ENCODE measurements around the gene SLC9A3. TPM values are rescaled to one million over a fixed set of nuclear protein-coding genes. Genes with fewer than 3 reads are reported as not detected.

The SLC9A3 gene
- total and polyA plus RNA-seq, 8 donors: 0.60 to 1.9 (median 0.95) TPM

GRCh38 chr5:441996-442334, 82.3 kb downstream of the SLC9A3 start:
- H3K27ac ChIP-seq: no peak overlapping the region
- DNase-seq (no peak), ATAC-seq (no peak), FAIRE-seq (no peak)
- peak overlapping the region in 2 of 4 donors; percentile 89 to 91 for H3K4me3 ChIP-seq
- H3K36me3 ChIP-seq: peaks cover 0 to 4% (median 0%) of the 10 kb centered on the region in 3 donors
- WGBS, 2 donors: 90 to 93% methylated on average over 5 of the region's 5 CpGs
- no peaks in the 10 kb centered on the region for H3K9me3 ChIP-seq
- H3K27me3 ChIP-seq: no peaks in the 10 kb centered on the region
- no peak for TF ChIP-seq CTCF (IDR thresholded peaks at IDR 0.05)
- peaks cover 0 to 13% (median 6%) of the 10 kb centered on the region in 3 donors for H3K4me1 ChIP-seq
- intact Hi-C loops (cut with DNase I): no loop called here

DNA sequence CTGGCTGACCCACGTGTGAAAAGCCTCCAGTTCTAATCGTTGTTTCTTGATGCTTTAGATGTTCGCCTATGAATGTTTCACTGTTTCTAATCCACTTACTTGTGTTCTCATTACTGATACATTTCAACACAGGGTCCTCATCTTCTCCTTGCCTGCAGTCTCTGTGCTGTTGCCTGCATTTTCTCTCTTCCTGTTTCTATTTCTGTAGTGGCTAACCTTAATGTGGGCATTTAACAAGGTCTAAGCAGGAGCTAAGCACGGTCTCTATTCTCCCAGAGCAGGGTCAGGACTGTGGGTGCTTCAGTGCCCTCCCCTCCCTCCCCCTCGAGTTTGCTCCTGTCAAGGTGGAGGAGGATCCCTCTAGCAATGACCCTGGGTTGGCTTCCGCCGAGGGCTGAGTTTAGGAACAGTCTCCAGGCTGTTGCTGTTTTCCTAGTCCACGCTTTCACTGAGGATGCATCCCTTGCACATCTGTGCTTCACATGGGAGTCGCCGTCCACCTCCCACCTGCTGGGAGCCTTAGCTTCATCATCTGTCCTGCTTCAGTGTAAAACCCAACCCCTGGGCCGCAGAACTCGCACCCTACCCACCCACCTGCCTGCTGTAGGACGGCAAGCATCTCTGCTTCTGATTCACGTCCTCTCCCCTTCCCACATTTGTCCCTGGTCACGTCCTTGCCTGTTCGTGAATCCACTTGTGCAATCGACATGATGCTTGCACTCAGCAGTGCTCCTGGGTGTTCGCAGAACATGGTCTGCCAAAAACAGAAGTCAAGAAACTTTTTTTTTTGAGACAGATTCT, 83.6 kb downstream of the SLC9A3 start:
- Histone ChIP-seq H3K27me3 (no peaks in the 10 kb centered on the region), H3K27ac (no peak overlapping the region), H3K36me3 (no peaks in the 10 kb centered on the region), H3K4me3 (no peak overlapping the region), H3K4me1 (peaks cover 0 to 13% (median 6%) of the 10 kb centered on the region in 3 donors), H3K9me3 (no peaks in the 10 kb centered on the region)
- ATAC-seq (no peak), FAIRE-seq (no peak), DNase-seq (no peak)
- intact Hi-C loops (cut with DNase I): no loop called here
- no peak for TF ChIP-seq CTCF (IDR thresholded peaks at IDR 0.05)
- 70 to 80% methylated on average over 18 of the region's 18 CpGs for WGBS, 2 donors

DNA sequence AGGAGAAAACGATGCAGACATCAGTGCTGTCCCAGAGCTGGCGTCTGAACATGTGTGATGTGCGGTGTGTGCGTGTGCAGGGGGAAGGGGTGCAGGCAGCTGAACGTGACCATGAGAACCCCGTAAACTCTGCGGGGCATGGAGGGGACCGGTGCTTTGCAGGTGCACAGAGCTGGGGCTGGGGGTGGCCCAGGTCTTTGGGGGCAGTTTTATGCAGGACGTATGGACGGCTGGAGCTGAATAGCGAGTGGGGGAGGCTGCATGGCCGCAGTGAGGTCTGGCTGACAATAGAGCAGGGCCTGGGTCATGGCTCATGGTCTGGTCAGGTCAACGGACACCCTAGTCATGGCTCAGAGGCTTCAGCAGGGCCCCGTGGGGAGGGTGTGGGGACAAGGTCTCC, 84.6 kb downstream of the SLC9A3 start:
- H3K9me3 ChIP-seq: no peaks in the 10 kb centered on the region
- TF ChIP-seq CTCF (IDR thresholded peaks at IDR 0.05): no peak
- WGBS, 2 donors: 63 to 72% methylated on average over 14 of the region's 14 CpGs
- no peak overlapping the region for H3K27ac ChIP-seq
- ATAC-seq (no peak), DNase-seq (peak in 1 of 6 donors; percentile 50), FAIRE-seq (no peak)
- H3K27me3 ChIP-seq: no peaks in the 10 kb centered on the region
- H3K4me3 ChIP-seq: no peak overlapping the region
- H3K36me3 ChIP-seq: no peaks in the 10 kb centered on the region
- intact Hi-C loops (cut with DNase I): no loop called here
- peaks cover 0 to 13% (median 6%) of the 10 kb centered on the region in 3 donors for H3K4me1 ChIP-seq

- no peaks in the 10 kb centered on the region for H3K36me3 ChIP-seq
- H3K4me3 ChIP-seq: no peak overlapping the region
- H3K27me3 ChIP-seq: no peaks in the 10 kb centered on the region
- ATAC-seq (no peak), FAIRE-seq (no peak), DNase-seq (no peak)
- H3K9me3 ChIP-seq: no peaks in the 10 kb centered on the region
- no peak overlapping the region for H3K27ac ChIP-seq
- no peak for TF ChIP-seq CTCF (IDR thresholded peaks at IDR 0.05)
- intact Hi-C loops (cut with DNase I): no loop called here
- H3K4me1 ChIP-seq: peaks cover 0 to 12% (median 6%) of the 10 kb centered on the region in 3 donors
- 64 to 80% methylated on average over 8 of the region's 8 CpGs for WGBS, 2 donors
Measured at GRCh38 chr5:439181-439580, 85.1 kb downstream of the SLC9A3 start.

DNA sequence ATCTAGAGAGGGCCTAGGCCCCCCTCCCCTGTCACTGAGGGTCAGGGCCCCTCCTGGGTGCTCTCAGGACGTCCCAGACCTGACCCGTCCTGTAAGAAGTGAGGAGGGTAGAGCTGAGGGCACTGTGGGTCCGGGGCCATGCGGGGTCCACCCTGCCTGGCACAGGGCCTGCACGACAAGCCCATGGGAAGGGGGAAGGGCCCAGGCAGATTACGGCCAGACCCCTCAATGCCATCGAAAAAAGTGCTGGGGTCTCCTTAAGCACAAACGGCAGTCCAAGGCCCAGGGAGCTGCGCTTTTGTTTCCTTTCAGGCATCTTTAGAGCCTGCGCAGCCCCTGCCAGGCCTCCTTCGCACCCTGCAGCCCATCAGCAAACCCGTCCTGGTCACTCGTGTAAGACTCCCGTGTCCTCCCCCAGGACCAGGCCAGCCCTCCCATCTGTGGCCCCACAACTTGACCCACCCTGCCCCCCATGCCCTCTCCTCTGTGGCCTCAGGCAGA, 85.7 kb downstream of the SLC9A3 start:
- peaks cover 0 to 8% (median 6%) of the 10 kb centered on the region in 3 donors for H3K4me1 ChIP-seq
- ATAC-seq (no peak), FAIRE-seq (no peak), DNase-seq (no peak)
- 55 to 58% methylated on average over 13 to 14 of the region's 14 CpGs for WGBS, 2 donors
- H3K36me3 ChIP-seq: no peaks in the 10 kb centered on the region
- intact Hi-C loops (cut with DNase I): no loop called here
- H3K27me3 ChIP-seq: no peaks in the 10 kb centered on the region
- no peak overlapping the region for H3K4me3 ChIP-seq
- H3K27ac ChIP-seq: no peak overlapping the region
- TF ChIP-seq CTCF (IDR thresholded peaks at IDR 0.05): no peak
- no peaks in the 10 kb centered on the region for H3K9me3 ChIP-seq

Data from pancreas (tissue), 10 donors.